Measurements from ENCODE around the gene CCDC110.

The CCDC110 gene

DNA sequence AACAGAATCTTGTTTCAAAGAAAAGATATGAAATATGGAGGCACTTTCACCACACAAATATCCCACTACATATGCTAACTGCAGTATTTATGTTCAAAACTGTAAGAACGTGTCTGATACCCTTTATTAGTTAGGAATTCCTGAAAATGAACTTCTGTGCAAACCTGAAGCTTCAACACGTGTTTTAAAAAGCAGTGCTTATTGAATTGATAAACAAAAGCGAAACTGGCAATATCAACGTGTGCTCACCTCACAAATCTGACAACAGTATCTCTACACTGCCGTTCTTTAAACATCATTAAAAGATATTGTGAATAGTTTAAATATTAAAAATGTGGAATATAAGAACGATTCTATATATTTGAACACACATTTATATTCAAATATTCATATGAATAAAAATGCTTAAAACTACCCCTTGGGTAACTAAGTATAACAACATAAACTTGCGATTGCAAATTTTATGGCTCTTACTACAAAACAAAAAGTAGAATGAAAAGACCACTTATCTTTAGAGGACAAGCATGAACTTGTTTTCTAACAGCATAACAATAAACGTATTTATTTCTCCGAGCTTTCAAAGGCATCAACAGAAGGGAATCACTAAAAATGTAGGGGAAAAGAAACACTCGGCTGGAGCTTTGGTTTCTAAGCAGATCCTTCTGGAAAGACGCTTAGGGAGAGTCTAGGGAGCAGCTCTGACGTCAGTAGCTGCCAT is 76.1 kb downstream of the CCDC110 start, which contains the start of gene LRP2BP:
Gene LRP2BP (minus strand): TSS at position 687 of the 718 bp plus-strand sequence. CDS start 17,738 bp downstream, outside the sequence.
- no peaks in the 10 kb centered on the region for H3K27me3 ChIP-seq (ENCODE audit: insufficient read depth, low read depth)
- H3K4me1 ChIP-seq (ENCODE audit: low read depth, poor library complexity, severe bottlenecking), result peaks cover 29% of the 10 kb centered on the region
- H3K4me3 ChIP-seq (IDR thresholded peaks at IDR 0.05; ENCODE audit: insufficient read depth, low read depth, low read length), result no peak within 1 kb of the TSS
- peak within 1 kb of the TSS; percentile 92 for H3K27ac ChIP-seq
- peak within 1 kb of the TSS; percentile 93 for H3K9ac ChIP-seq
- TF ChIP-seq, protein P1, sequence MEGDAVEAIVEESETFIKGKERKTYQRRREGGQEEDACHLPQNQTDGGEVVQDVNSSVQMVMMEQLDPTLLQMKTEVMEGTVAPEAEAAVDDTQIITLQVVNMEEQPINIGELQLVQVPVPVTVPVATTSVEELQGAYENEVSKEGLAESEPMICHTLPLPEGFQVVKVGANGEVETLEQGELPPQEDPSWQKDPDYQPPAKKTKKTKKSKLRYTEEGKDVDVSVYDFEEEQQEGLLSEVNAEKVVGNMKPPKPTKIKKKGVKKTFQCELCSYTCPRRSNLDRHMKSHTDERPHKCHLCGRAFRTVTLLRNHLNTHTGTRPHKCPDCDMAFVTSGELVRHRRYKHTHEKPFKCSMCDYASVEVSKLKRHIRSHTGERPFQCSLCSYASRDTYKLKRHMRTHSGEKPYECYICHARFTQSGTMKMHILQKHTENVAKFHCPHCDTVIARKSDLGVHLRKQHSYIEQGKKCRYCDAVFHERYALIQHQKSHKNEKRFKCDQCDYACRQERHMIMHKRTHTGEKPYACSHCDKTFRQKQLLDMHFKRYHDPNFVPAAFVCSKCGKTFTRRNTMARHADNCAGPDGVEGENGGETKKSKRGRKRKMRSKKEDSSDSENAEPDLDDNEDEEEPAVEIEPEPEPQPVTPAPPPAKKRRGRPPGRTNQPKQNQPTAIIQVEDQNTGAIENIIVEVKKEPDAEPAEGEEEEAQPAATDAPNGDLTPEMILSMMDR (conservative IDR thresholded peaks at IDR 0.05; ENCODE audit: low read depth, low read length), result no peak
- peak within 1 kb of the TSS; percentile 88 for H2AFZ ChIP-seq (ENCODE audit: low read depth)
- no peaks in the 10 kb centered on the region for H4K20me1 ChIP-seq (ENCODE audit: insufficient read depth)
- no peaks in the 10 kb centered on the region for H3K79me2 ChIP-seq (ENCODE audit: insufficient read depth, low read depth)
- H3K4me2 ChIP-seq, result peak within 1 kb of the TSS; percentile 99
- no peaks in the 10 kb centered on the region for H3K36me3 ChIP-seq (ENCODE audit: insufficient read depth)
